Karpas-422 (cell line): ENCODE data around the gene PDE8B. TPM values are rescaled to one million over a fixed set of nuclear protein-coding genes. Genes with fewer than 3 reads are reported as not detected.

Experiments
- DNase-seq: peaks from one replicate; pipeline ENCODE4 v3.0.0-alpha.2; 2015
- H2AFZ ChIP-seq: fragments of 200-600 bp; sonication (generic); 2 replicates; pipeline ENCODE4 v1.6.1; 2014; ENCODE audit warnings: antibody characterized with exemption, low read length, mixed read lengths
- H3K27ac ChIP-seq: fragments of 200-600 bp; sonication (generic); 2 replicates; pipeline ENCODE4 v1.5.1; 2014; ENCODE audit warnings: mild to moderate bottlenecking, low read length, moderate library complexity
- H3K27me3 ChIP-seq: fragments of 200-600 bp; sonication (generic); 2 replicates; pipeline ENCODE4 v1.6.1; 2014; ENCODE audit warnings: low read length, mixed read lengths
- H3K36me3 ChIP-seq: fragments of 200-600 bp; sonication (generic); 2 replicates; pipeline ENCODE4 v1.6.1; 2014; ENCODE audit warnings: low read length, mixed read lengths; ENCODE audit not compliant: insufficient read depth
- H3K4me1 ChIP-seq: fragments of 200-600 bp; sonication (generic); 2 replicates; pipeline ENCODE4 v1.6.1; 2014; ENCODE audit warnings: mild to moderate bottlenecking, low read length, mixed read lengths
- H3K4me2 ChIP-seq: fragments of 200-600 bp; sonication (generic); 2 replicates; pipeline ENCODE4 v1.6.1; 2014; ENCODE audit warnings: low read length, low read depth, mild to moderate bottlenecking; ENCODE audit not compliant: poor library complexity, severe bottlenecking
- H3K4me3 ChIP-seq: fragments of 200-600 bp; sonication (generic); 2 replicates; pipeline ENCODE4 v1.5.1; 2014; ENCODE audit warnings: mild to moderate bottlenecking, antibody characterized with exemption, low read length, mixed read lengths
- H3K79me2 ChIP-seq: fragments of 200-600 bp; sonication (generic); 2 replicates; pipeline ENCODE4 v1.6.1; 2014; ENCODE audit warnings: mild to moderate bottlenecking, low read length, mixed read lengths
- H3K9ac ChIP-seq: fragments of 200-600 bp; sonication (generic); 2 replicates; pipeline ENCODE4 v1.6.0; 2014; ENCODE audit warnings: low read length
- H3K9me2 ChIP-seq: fragments of 200-600 bp; sonication (generic), shearing (Covaris generic); replicated peaks from 2 replicates; pipeline ENCODE4 v1.6.0; 2014; ENCODE audit warnings: mild to moderate bottlenecking, low read length, moderate library complexity; ENCODE audit not compliant: insufficient read depth
- H3K9me3 ChIP-seq: fragments of 300-700, 200-600 bp; sonication (generic); 2 replicates; pipeline ENCODE4 v1.6.1; 2014; ENCODE audit warnings: low read length, mixed read lengths
- H4K20me1 ChIP-seq: fragments of 200-600 bp; sonication (generic); 2 replicates; pipeline ENCODE4 v1.6.1; 2014; ENCODE audit warnings: mild to moderate bottlenecking, antibody characterized with exemption, low read length, low read depth; ENCODE audit not compliant: insufficient read depth
- total RNA-seq: library from RNA; depleted of rRNA; stranded (reverse); fragments of >200 nt; shearing (Covaris generic); gene quantifications from 2 replicates; pipeline ENCODE4 v1.2.3, GENCODE V29; 2014; ENCODE audit warnings: low replicate concordance

PDE8B gene
- total RNA-seq, 1 experiment from 2014 or later: 0.15 TPM

DNA sequence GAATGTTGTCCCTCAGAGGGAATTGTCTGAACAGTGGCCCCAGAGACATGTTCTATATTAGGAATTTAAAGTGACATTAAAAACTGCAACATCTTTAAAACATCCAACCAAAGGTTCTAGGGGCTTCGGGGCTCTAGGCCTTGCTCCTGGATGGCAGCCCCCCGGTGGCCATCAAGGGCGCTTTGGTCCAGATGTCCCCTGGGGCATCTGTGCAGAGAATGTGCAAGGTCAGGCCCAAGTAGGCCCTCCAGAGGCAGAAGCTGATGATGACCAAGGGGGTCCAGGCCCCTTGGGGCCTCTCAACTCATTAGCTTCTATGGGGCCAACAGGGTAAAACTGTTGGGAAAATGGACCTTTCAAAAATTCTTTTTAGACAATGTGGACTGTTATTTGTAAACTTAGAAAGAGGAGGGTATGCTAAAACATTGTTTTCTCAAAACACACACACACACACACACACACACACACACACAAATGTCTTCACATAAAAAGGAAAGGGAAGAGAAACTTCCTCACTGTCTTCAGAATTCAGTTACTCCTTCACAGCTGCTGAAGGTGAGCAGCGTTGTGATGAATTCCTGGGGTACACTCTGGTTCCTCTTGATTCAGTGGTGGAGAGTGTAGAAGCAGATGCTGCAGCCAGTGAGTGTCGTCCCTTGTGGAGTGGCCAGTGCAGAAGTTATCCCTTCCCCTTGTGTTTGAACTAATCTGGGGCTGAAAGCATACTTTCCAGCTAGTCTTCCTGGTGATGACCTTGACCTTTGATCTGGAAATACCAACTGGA lies 156.4 kb downstream of the PDE8B start:
- H3K4me2 ChIP-seq: no peak overlapping the region
- no peaks in the 10 kb centered on the region for H4K20me1 ChIP-seq
- H3K9me3 ChIP-seq: no peaks in the 10 kb centered on the region
- H3K36me3 ChIP-seq: no peaks in the 10 kb centered on the region
- no peak overlapping the region for H3K9ac ChIP-seq
- H3K27me3 ChIP-seq: no peaks in the 10 kb centered on the region
- no peak for DNase-seq
- no peak overlapping the region for H3K4me3 ChIP-seq
- H3K9me2 ChIP-seq: no peaks in the 10 kb centered on the region
- no peak overlapping the region for H3K27ac ChIP-seq
- H3K4me1 ChIP-seq: peaks cover 6% of the 10 kb centered on the region; the same call in 1 of the 2 replicates
- no peak overlapping the region for H2AFZ ChIP-seq
- no peaks in the 10 kb centered on the region for H3K79me2 ChIP-seq

GRCh38 chr5:77367741-77368140 lies 157.3 kb downstream of the PDE8B start:
- H3K4me1 ChIP-seq: peaks cover 6% of the 10 kb centered on the region; the same call in 1 of the 2 replicates
- H3K9ac ChIP-seq: no peak overlapping the region
- no peaks in the 10 kb centered on the region for H3K9me3 ChIP-seq
- no peaks in the 10 kb centered on the region for H3K27me3 ChIP-seq
- no peaks in the 10 kb centered on the region for H3K36me3 ChIP-seq
- DNase-seq: no peak
- no peaks in the 10 kb centered on the region for H3K9me2 ChIP-seq
- no peak overlapping the region for H3K4me3 ChIP-seq
- H3K4me2 ChIP-seq: no peak overlapping the region
- H3K27ac ChIP-seq: no peak overlapping the region
- no peaks in the 10 kb centered on the region for H3K79me2 ChIP-seq
- no peak overlapping the region for H2AFZ ChIP-seq
- H4K20me1 ChIP-seq: no peaks in the 10 kb centered on the region

GRCh38 chr5:77368367-77368766 lies 157.9 kb downstream of the PDE8B start:
- H3K36me3 ChIP-seq: no peaks in the 10 kb centered on the region
- H3K79me2 ChIP-seq: no peaks in the 10 kb centered on the region
- no peak overlapping the region for H2AFZ ChIP-seq
- no peak for DNase-seq
- no peak overlapping the region for H3K4me2 ChIP-seq
- H3K9ac ChIP-seq: no peak overlapping the region
- no peaks in the 10 kb centered on the region for H3K27me3 ChIP-seq
- H3K4me3 ChIP-seq: no peak overlapping the region
- no peaks in the 10 kb centered on the region for H3K9me3 ChIP-seq
- peaks cover 6% of the 10 kb centered on the region; the same call in 1 of the 2 replicates for H3K4me1 ChIP-seq
- H3K27ac ChIP-seq: no peak overlapping the region
- no peaks in the 10 kb centered on the region for H4K20me1 ChIP-seq
- no peaks in the 10 kb centered on the region for H3K9me2 ChIP-seq

DNA sequence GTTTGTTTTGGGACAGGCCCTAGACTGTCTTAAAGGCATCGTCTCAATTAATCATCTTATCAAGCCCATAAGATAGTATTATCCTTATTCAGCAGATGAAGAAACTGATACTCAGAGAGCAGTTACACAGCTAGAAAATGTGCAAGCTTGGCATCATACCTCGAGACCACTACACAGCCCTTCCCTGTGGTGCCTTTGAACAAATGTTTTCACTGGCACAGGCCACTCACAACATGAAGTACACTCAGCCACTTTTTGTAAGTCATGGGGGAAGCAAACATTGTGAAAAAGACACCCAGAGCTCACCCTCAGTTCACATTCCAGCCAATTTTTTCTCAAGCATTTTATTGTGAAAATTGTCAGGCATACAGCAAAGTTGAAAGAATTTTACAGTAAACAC lies 159.1 kb downstream of the PDE8B start:
- no peak overlapping the region for H3K9ac ChIP-seq
- H3K36me3 ChIP-seq: no peaks in the 10 kb centered on the region
- H3K27ac ChIP-seq: no peak overlapping the region
- H3K9me3 ChIP-seq: no peaks in the 10 kb centered on the region
- no peaks in the 10 kb centered on the region for H3K27me3 ChIP-seq
- no peaks in the 10 kb centered on the region for H3K9me2 ChIP-seq
- H4K20me1 ChIP-seq: no peaks in the 10 kb centered on the region
- DNase-seq: no peak
- no peak overlapping the region for H3K4me2 ChIP-seq
- no peaks in the 10 kb centered on the region for H3K79me2 ChIP-seq
- peaks cover under 1% of the 10 kb centered on the region; the same call in 1 of the 2 replicates for H3K4me1 ChIP-seq
- no peak overlapping the region for H2AFZ ChIP-seq
- H3K4me3 ChIP-seq: no peak overlapping the region

DNA sequence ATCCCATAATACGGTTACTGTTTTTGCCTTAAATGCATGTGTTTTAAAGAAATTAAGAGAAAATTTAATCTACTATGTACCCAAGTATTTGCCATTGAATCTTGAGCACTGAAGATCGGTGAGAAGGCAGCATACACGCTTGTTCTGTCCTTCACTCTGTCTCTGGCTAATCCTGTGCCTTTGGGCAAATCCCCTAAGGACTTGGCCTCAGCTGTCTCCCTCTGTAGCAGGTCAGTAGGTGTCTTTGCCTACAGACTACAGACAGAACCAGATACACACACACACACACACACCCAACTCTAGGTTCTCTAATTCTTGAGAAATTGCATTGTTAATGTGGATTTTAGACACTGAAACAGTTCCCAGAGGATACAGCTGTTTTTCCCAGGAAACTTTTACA lies 164.2 kb downstream of the PDE8B start:
- H3K4me3 ChIP-seq: no peak overlapping the region
- H3K9ac ChIP-seq: no peak overlapping the region
- no peaks in the 10 kb centered on the region for H4K20me1 ChIP-seq
- no peaks in the 10 kb centered on the region for H3K27me3 ChIP-seq
- H3K27ac ChIP-seq: no peak overlapping the region
- no peaks in the 10 kb centered on the region for H3K9me2 ChIP-seq
- H3K36me3 ChIP-seq: no peaks in the 10 kb centered on the region
- H3K4me2 ChIP-seq: no peak overlapping the region
- no peak for DNase-seq
- no peaks in the 10 kb centered on the region for H3K79me2 ChIP-seq
- no peaks in the 10 kb centered on the region for H3K9me3 ChIP-seq
- peaks cover 2% of the 10 kb centered on the region for H3K4me1 ChIP-seq
- no peak overlapping the region for H2AFZ ChIP-seq

GRCh38 chr5:77376609-77377300 lies 166.3 kb downstream of the PDE8B start:
- H3K9me2 ChIP-seq: no peaks in the 10 kb centered on the region
- no peak overlapping the region for H3K27ac ChIP-seq
- H3K79me2 ChIP-seq: no peaks in the 10 kb centered on the region
- H3K4me3 ChIP-seq: no peak overlapping the region
- no peaks in the 10 kb centered on the region for H3K27me3 ChIP-seq
- no peak overlapping the region for H3K4me2 ChIP-seq
- H4K20me1 ChIP-seq: no peaks in the 10 kb centered on the region
- H3K9ac ChIP-seq: no peak overlapping the region
- no peak overlapping the region for H2AFZ ChIP-seq
- peaks cover 5% of the 10 kb centered on the region for H3K4me1 ChIP-seq
- DNase-seq: no peak
- H3K36me3 ChIP-seq: no peaks in the 10 kb centered on the region
- H3K9me3 ChIP-seq: no peaks in the 10 kb centered on the region

DNA sequence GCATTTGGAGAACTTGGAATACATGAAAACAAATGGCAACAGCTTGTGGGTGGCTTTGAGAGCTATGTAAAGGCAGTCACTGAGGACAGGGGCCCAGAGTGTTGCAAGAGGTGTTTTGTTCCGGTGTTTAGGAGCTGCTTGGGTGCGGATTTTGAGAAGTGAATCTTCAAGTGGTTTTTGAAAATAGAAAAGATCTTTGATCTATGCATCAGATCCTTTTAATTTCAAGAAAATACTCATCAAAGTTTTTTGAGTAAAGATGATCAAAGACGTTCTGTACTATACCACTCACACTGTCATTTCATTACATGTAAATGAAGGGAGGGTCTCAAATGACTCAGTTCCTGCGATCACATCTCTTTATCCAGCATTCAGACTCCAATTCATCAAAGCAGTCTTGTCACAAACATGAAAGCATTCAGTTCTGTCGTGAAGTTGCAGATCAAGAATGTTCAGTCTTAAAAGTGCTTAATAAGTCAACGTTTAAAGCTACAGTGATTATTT lies 169.1 kb downstream of the PDE8B start:
- Histone ChIP-seq H3K36me3 (no peaks in the 10 kb centered on the region), H4K20me1 (no peaks in the 10 kb centered on the region), H3K79me2 (no peaks in the 10 kb centered on the region), H3K4me1 (peaks cover 5% of the 10 kb centered on the region), H3K27ac (no peak overlapping the region), H3K27me3 (0 out of 2 replicates have a peak, but pooled peaks cover 3% of the 10 kb centered on the region), H3K4me2 (peak overlapping the region; percentile 1), H2AFZ (peak overlapping the region; percentile 23; the same call in 1 of the 2 replicates), H3K9ac (no peak overlapping the region), H3K9me3 (no peaks in the 10 kb centered on the region), H3K9me2 (no peaks in the 10 kb centered on the region), H3K4me3 (no peak overlapping the region)
- DNase-seq: no peak

DNA sequence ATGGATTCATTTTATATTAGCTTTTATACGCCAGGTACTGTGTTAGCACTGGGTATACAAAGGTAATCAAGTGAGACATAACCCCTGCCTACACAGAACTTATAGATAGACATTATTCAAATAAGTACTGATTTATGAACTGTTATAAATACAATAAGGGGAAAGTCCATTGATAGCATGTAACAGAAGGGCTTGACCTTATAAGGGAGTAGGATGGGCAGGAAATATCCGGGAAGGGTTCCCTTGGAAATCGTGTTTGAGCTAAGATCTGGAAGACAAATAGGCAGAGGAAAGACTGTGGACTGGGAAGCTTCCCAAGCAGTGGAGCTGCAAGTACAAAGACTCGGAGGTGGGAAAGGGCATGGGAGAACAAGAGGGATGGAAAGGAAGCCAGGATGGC lies 170.2 kb downstream of the PDE8B start:
- Histone ChIP-seq H3K79me2 (no peaks in the 10 kb centered on the region), H3K36me3 (no peaks in the 10 kb centered on the region), H3K9me3 (no peaks in the 10 kb centered on the region), H3K4me2 (no peak overlapping the region), H3K9me2 (no peaks in the 10 kb centered on the region), H3K4me1 (peaks cover 5% of the 10 kb centered on the region), H3K4me3 (no peak overlapping the region), H4K20me1 (no peaks in the 10 kb centered on the region), H3K27ac (no peak overlapping the region), H2AFZ (no peak overlapping the region), H3K9ac (no peak overlapping the region), H3K27me3 (0 out of 2 replicates have a peak, but pooled peaks cover 3% of the 10 kb centered on the region)
- DNase-seq: no peak
